A673 (cell line): ENCODE measurements around the gene SUN1. TPM values are rescaled to one million over a fixed set of nuclear protein-coding genes. Genes with fewer than 3 reads are reported as not detected.

Experiments
- BruUV-seq: library from RNA; stranded (reverse); fragments of 400-500 nt; replicated peaks from 2 replicates; lab custom pipeline; 2021; lab: Mats Ljungman, UMichigan
- CTCF ChIA-PET: fragments of 300-600 bp; sonication (Branson Sonifier 250); formaldehyde crosslinking; loops from one replicate; lab custom pipeline; 2022; ENCODE audit warnings: antibody characterized with exemption; lab: Charles Lee
- POLR2A ChIA-PET: fragments of 300-600 bp; sonication (Branson Sonifier 250); formaldehyde crosslinking; loops from one replicate; lab custom pipeline; 2022; ENCODE audit warnings: antibody characterized with exemption; ENCODE audit not compliant: low non-redundant PET; lab: Charles Lee
- DNase-seq: peaks from one replicate; pipeline ENCODE4 v3.0.0-alpha.2; 2015; ENCODE audit warnings: low spot score
- H3K27ac ChIP-seq: fragments of 200-600 bp; sonication (generic); 2 replicates; pipeline ENCODE4 v1.5.1; 2016; ENCODE audit warnings: mixed run types, low read depth, mild to moderate bottlenecking, mixed read lengths, antibody characterized with exemption, low read length; ENCODE audit not compliant: poor library complexity, severe bottlenecking
- H3K27me3 ChIP-seq: fragments of 200-600 bp; sonication (generic); replicated peaks from 2 replicates; pipeline ENCODE4 v1.6.1; 2017; ENCODE audit warnings: mixed run types, low read depth, mild to moderate bottlenecking, mixed read lengths, antibody characterized with exemption, low read length; ENCODE audit not compliant: insufficient read depth, poor library complexity
- H3K36me3 ChIP-seq: fragments of 200-600 bp; sonication (generic); 2 replicates; pipeline ENCODE4 v1.6.1; 2016; ENCODE audit warnings: mixed run types, mild to moderate bottlenecking, mixed read lengths, antibody characterized with exemption, low read length; ENCODE audit not compliant: insufficient read depth, poor library complexity, severe bottlenecking
- H3K4me1 ChIP-seq: fragments of 200-600 bp; sonication (generic); 2 replicates; pipeline ENCODE4 v1.6.1; 2017; ENCODE audit warnings: mixed run types, mild to moderate bottlenecking, mixed read lengths, antibody characterized with exemption, low read length; ENCODE audit not compliant: insufficient read depth, poor library complexity, severe bottlenecking
- H3K4me3 ChIP-seq: fragments of 200-600 bp; sonication (generic); 2 replicates; pipeline ENCODE4 v1.5.1; 2016; ENCODE audit warnings: low read depth, mixed run types, mild to moderate bottlenecking, mixed read lengths, low read length; ENCODE audit not compliant: poor library complexity, severe bottlenecking
- H3K9me3 ChIP-seq: fragments of 200-600 bp; sonication (generic); 2 replicates; pipeline ENCODE4 v1.6.1; 2016; ENCODE audit warnings: mixed run types, low read depth, mild to moderate bottlenecking, mixed read lengths, antibody characterized with exemption, low read length; ENCODE audit not compliant: poor library complexity, severe bottlenecking
- EZH2 ChIP-seq: fragments of 200-600 bp; sonication (generic); IDR thresholded peaks from 2 replicates; pipeline ENCODE4 v1.6.1; 2017; ENCODE audit warnings: borderline replicate concordance, low read depth, mild to moderate bottlenecking, mixed read lengths, antibody characterized with exemption, low read length; ENCODE audit not compliant: poor library complexity, severe bottlenecking
- intact Hi-C: fragments of 100-400 bp; cut with micrococcal nuclease; formaldehyde crosslinking; loops from one replicate; pipeline ENCODE4 v1.10.0; 2022; ENCODE audit not compliant: unreplicated experiment
- total RNA-seq: library from RNA; stranded (reverse); gene quantifications from 2 replicates; pipeline ENCODE4 v1.2.3, GENCODE V29; 2021
- TF ChIP-seq, protein P1 (sequence below): fragments of 300-800, 200-600 bp; sonication (generic); conservative IDR thresholded peaks from 2 replicates; pipeline ENCODE4 v1.5.1; 2017; ENCODE audit warnings: low read depth, mild to moderate bottlenecking, antibody characterized with exemption, low read length, moderate library complexity, mixed read lengths

Gene SUN1
- total RNA-seq, 1 experiment from 2014 or later, result 189 TPM

- Histone ChIP-seq H3K9me3 (no peaks in the 10 kb centered on the region), H3K4me1 (peaks cover 8% of the 10 kb centered on the region), H3K27me3 (no peaks in the 10 kb centered on the region), H3K27ac (no peak overlapping the region), H3K4me3 (no peak overlapping the region), H3K36me3 (peaks cover 5% of the 10 kb centered on the region)
- DNase-seq, result no peak
- ChIA-PET CTCF (no interaction called here), POLR2A (no interaction called here)
- TF ChIP-seq, protein P1, sequence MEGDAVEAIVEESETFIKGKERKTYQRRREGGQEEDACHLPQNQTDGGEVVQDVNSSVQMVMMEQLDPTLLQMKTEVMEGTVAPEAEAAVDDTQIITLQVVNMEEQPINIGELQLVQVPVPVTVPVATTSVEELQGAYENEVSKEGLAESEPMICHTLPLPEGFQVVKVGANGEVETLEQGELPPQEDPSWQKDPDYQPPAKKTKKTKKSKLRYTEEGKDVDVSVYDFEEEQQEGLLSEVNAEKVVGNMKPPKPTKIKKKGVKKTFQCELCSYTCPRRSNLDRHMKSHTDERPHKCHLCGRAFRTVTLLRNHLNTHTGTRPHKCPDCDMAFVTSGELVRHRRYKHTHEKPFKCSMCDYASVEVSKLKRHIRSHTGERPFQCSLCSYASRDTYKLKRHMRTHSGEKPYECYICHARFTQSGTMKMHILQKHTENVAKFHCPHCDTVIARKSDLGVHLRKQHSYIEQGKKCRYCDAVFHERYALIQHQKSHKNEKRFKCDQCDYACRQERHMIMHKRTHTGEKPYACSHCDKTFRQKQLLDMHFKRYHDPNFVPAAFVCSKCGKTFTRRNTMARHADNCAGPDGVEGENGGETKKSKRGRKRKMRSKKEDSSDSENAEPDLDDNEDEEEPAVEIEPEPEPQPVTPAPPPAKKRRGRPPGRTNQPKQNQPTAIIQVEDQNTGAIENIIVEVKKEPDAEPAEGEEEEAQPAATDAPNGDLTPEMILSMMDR, result no peak
- no peak for TF ChIP-seq EZH2
- intact Hi-C loops, result no loop called here
- no TSS peak for BruUV-seq
Observed at GRCh38 chr7:880450-880849, 48.2 kb downstream of the SUN1 start.

DNA sequence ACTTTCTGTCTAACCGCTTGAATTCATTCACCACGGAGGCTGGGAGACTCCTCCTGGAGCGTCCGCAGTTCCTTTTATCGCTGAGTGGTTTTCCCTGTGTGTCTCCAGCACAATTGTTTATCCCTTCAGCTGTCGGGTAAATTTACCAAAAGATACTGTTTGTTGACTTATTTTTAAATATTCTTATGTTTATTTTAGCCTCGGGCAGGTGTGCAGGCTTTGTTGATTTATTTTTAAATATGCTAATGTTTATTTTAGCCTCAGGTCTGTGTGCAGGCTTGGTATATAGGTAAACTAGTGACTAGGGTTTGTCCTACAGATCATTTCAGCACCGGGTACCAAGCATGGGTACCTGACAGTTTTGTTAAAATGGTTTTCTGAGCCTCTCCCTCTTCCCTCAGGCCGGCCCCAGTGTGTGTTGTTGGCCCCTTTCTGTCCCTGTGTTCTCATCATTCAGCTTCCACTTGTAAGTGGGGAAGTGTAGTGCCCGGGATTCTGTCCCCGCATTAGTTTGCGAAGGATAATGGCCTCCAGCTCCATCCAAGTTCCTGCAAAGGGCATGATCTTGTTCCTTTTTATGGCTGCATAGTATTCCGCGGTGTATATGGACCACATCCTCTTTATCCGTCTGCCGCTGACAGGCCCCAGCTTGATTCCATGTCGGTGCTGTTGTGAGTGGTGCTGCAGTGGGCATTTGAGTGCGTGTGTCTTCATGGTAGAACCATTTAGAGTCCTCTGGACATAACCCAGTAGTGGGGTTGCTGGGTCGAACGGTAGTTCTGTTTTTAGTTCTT lies 49.4 kb downstream of the SUN1 start:
- intact Hi-C loops, result no loop called here
- DNase-seq, result no peak
- no peaks in the 10 kb centered on the region for H3K27me3 ChIP-seq
- TF ChIP-seq, protein P1, result no peak
- peaks cover 4% of the 10 kb centered on the region for H3K36me3 ChIP-seq
- no peaks in the 10 kb centered on the region for H3K9me3 ChIP-seq
- H3K4me3 ChIP-seq, result no peak overlapping the region
- POLR2A ChIA-PET, result no interaction called here
- no peak overlapping the region for H3K27ac ChIP-seq
- no TSS peak for BruUV-seq
- H3K4me1 ChIP-seq, result peaks cover 8% of the 10 kb centered on the region
- CTCF ChIA-PET, result no interaction called here

DNA sequence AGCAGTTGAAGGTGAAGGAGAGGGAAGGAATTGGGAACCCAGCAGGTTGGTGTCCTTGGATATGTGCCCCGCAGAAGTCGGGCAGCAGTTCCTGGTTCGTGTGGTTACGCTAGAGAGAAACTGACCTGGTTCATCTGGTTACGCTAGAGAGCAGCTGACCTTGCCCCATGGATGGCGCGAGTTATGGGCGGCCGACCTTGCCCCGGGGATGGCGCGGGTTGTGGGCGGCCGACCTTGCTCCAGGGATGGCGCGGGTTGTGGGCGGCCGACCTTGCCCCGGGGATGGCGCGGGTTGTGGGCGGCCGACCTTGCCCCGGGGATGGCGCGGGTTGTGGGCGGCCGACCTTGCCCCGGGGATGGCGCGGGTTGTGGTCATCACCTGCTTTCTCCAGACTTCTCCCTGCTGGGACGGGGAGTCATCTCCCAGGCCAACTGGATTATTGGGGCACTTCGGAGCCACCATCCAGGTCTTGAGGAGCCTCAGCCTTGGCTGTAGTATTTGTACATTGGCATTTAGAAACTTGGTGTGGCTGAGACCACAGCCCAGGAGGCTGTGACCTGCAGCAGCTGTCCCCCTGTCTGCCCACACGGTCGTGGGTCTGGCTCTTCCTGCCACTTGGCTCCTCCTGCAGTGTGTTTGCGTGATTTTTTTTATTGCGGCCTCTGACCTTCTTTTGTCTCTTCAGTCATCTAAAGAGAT lies 50.2 kb downstream of the SUN1 start:
- BruUV-seq, result no TSS peak
- intact Hi-C loops, result no loop called here
- TF ChIP-seq EZH2, result no peak
- TF ChIP-seq, protein P1, result no peak
- no peak overlapping the region for H3K4me3 ChIP-seq
- DNase-seq, result no peak
- POLR2A ChIA-PET, result no interaction called here
- H3K4me1 ChIP-seq, result peaks cover 8% of the 10 kb centered on the region
- peaks cover 7% of the 10 kb centered on the region for H3K36me3 ChIP-seq
- H3K27ac ChIP-seq, result no peak overlapping the region
- CTCF ChIA-PET, result no interaction called here
- H3K27me3 ChIP-seq, result no peaks in the 10 kb centered on the region
- no peaks in the 10 kb centered on the region for H3K9me3 ChIP-seq
